Right lobe of liver (tissue), 6 donors: ENCODE results near the gene TCAF1. TPM values are rescaled to one million over a fixed set of nuclear protein-coding genes. Genes with fewer than 3 reads are reported as not detected.

ENCODE experiments used
- ATAC-seq, 4 donors: fragments of 200-7000 bp; cut with Tn5 transposase; one replicate each; pipeline ENCODE4 v1.9.1; 2020; ENCODE audit warnings: mild to moderate bottlenecking in 4 of 4, moderate library complexity in 4 of 4
- DNase-seq, 3 donors: peaks; one replicate each; pipeline ENCODE4 v3.0.0-alpha.2; 2020
- H3K27ac ChIP-seq, 3 donors: fragments of 200-600 bp; one replicate each; pipeline ENCODE4 v1.8.0; 2022
- H3K27me3 ChIP-seq, 2 donors: fragments of 200-600 bp; one replicate each; pipeline ENCODE4 v1.8.0; 2022
- H3K36me3 ChIP-seq, 4 donors: fragments of 200-600 bp; sonication (generic) in 1 of 4; one replicate each; pipeline versions ENCODE4 v1.5.1 to v1.8.0; 2017 to 2022; ENCODE audit warnings: control low read depth in 1 of 4
- H3K4me1 ChIP-seq, 4 donors: fragments of 200-600 bp; sonication (generic) in 1 of 4; one replicate each; pipeline versions ENCODE4 v1.5.1 to v1.8.0; 2017 to 2022; ENCODE audit warnings: control low read depth in 1 of 4
- H3K4me3 ChIP-seq, 3 donors: fragments of 200-600 bp; one replicate each; pipeline ENCODE4 v1.8.0; 2022
- H3K9me3 ChIP-seq, 4 donors: fragments of 200-600 bp; sonication (generic) in 1 of 4; one replicate each; pipeline versions ENCODE4 v1.5.1 to v1.8.0; 2017 to 2022; ENCODE audit warnings: control low read depth in 1 of 4
- CTCF ChIP-seq, 4 donors: fragments of 200-600 bp in 3 of 4; fragments of 450-650 bp in 1 of 4; IDR thresholded peaks; one replicate each; pipeline versions ENCODE4 v1.5.1 to v1.8.0; 2016 to 2022; ENCODE audit warnings: antibody characterized with exemption in 4 of 4, mild to moderate bottlenecking in 2 of 4
- POLR2A ChIP-seq: fragments of 450-650 bp; IDR thresholded peaks from one replicate; pipeline ENCODE4 v1.6.1; 2017; ENCODE audit warnings: antibody characterized with exemption, mild to moderate bottlenecking
- WGBS: methylation state at CpG from one replicate; pipeline ENCODE4 v1.1.6; 2018; ENCODE audit warnings: low coverage, low lambda C conversion rate; ENCODE audit not compliant: insufficient coverage; ENCODE audit errors: missing lambda C conversion rate; 5-methylcytosine and 5-hydroxymethylcytosine counted together
- intact Hi-C, 2 donors: fragments of 100-400 bp; cut with DNase I; formaldehyde crosslinking; loops; one replicate each; pipeline versions ENCODE4 v1.11.2 to v1.14.1; 2022
- total RNA-seq, 6 experiments: library from RNA; depleted of rRNA in 2 of 6; stranded (reverse); fragments of >200 nt in 2 of 6; fragmentation: NEBNext Ultra II Directional in 3 of 6; extraction: Animal tissue kit (Norgen Biotek cat#: 25700) in 3 of 6; gene quantifications; one replicate each; pipeline versions ENCODE4 v1.1.0 to v1.2.4, GENCODE V29; 2016 to 2023
- donor health status: DM: no; HTN: yes; CAD: no.
- donor health status: DM: no; HTN: no; CAD: no.
- donor health status: DM: no; HTN: no; CAD: no.
- donor health status: DM: no; HTN: yes; CAD: no.
- donor health status: DM: no; HTN: yes; CAD: no.

TCAF1 gene
- total RNA-seq, 6 experiments from 2014 or later = 31.6 to 52.9 (median 45.8) TPM

- TF ChIP-seq POLR2A (no peak), CTCF (IDR thresholded peaks at IDR 0.05) (no peak)
- H3K4me3 ChIP-seq = no peak overlapping the region
- H3K9me3 ChIP-seq = no peaks in the 10 kb centered on the region
- DNase-seq (peak in 2 of 3 donors; percentile 45 to 66), ATAC-seq (peak in 2 of 4 donors; percentile 57 to 61)
- peak overlapping the region in 1 of 3 donors; percentile 55 for H3K27ac ChIP-seq
- 34% methylated on average over 5 of the region's 5 CpGs for WGBS
- peaks cover 0 to 20% (median 1%) of the 10 kb centered on the region in 4 donors for H3K4me1 ChIP-seq
- intact Hi-C loops = no loop called here
- no peaks in the 10 kb centered on the region for H3K36me3 ChIP-seq
- no peaks in the 10 kb centered on the region for H3K27me3 ChIP-seq
These were observed 4.9 kb upstream of the TCAF1 start for GRCh38 chr7:143906895-143907294.

- Histone ChIP-seq H3K27ac (peak overlapping the region in 1 of 3 donors; percentile 55), H3K4me3 (no peak overlapping the region), H3K36me3 (no peaks in the 10 kb centered on the region), H3K27me3 (no peaks in the 10 kb centered on the region), H3K4me1 (peaks cover 0 to 20% (median 1%) of the 10 kb centered on the region in 4 donors), H3K9me3 (no peaks in the 10 kb centered on the region)
- WGBS = 86% methylated on average over 9 of the region's 9 CpGs
- ATAC-seq (no peak), DNase-seq (no peak)
- TF ChIP-seq CTCF (IDR thresholded peaks at IDR 0.05) (no peak), POLR2A (no peak)
- intact Hi-C loops = no loop called here
These were observed 4.2 kb upstream of the TCAF1 start for GRCh38 chr7:143906151-143906550.

- Histone ChIP-seq H3K9me3 (no peaks in the 10 kb centered on the region), H3K4me1 (peaks cover 0 to 27% (median 1%) of the 10 kb centered on the region in 4 donors), H3K4me3 (no peak overlapping the region), H3K27ac (no peak overlapping the region), H3K27me3 (no peaks in the 10 kb centered on the region), H3K36me3 (no peaks in the 10 kb centered on the region)
- 83% methylated on average over 1 of the region's 1 CpG for WGBS
- ATAC-seq (no peak), DNase-seq (no peak)
- TF ChIP-seq POLR2A = no peak
- TF ChIP-seq CTCF (IDR thresholded peaks at IDR 0.05) = no peak
- intact Hi-C loops = no loop called here
These were observed 3.5 kb upstream of the TCAF1 start for GRCh38 chr7:143905509-143905908.

- DNase-seq (peak in 2 of 3 donors; percentile 43 to 52), ATAC-seq (no peak)
- H3K27ac ChIP-seq = peak overlapping the region in 2 of 3 donors; percentile 91 to 98
- H3K4me3 ChIP-seq = peak overlapping the region in 1 of 3 donors; percentile 76
- TF ChIP-seq CTCF (IDR thresholded peaks at IDR 0.05) (no peak), POLR2A (no peak)
- intact Hi-C loops = no loop called here
- no peaks in the 10 kb centered on the region for H3K9me3 ChIP-seq
- 62% methylated on average over 11 of the region's 14 CpGs for WGBS
- H3K36me3 ChIP-seq = no peaks in the 10 kb centered on the region
- H3K27me3 ChIP-seq = no peaks in the 10 kb centered on the region
- peaks cover 0 to 33% (median 1%) of the 10 kb centered on the region in 4 donors for H3K4me1 ChIP-seq
These were observed 440 bp upstream of the TCAF1 start for GRCh38 chr7:143902332-143902899.
